AG09319 (cell line): ENCODE measurements around the gene FAM171A2.

ENCODE experiments used
- DNase-seq: peaks from one replicate; pipeline ENCODE4 v3.0.0-alpha.2; 2010; ENCODE audit warnings: low read depth; ENCODE audit errors: extremely low read depth
- TF ChIP-seq, protein P1 (sequence below): IDR thresholded peaks from 2 replicates; pipeline ENCODE4 v1.5.1; 2011; ENCODE audit warnings: low read depth, mild to moderate bottlenecking, inconsistent platforms, low read length, moderate library complexity

FAM171A2 gene

DNA sequence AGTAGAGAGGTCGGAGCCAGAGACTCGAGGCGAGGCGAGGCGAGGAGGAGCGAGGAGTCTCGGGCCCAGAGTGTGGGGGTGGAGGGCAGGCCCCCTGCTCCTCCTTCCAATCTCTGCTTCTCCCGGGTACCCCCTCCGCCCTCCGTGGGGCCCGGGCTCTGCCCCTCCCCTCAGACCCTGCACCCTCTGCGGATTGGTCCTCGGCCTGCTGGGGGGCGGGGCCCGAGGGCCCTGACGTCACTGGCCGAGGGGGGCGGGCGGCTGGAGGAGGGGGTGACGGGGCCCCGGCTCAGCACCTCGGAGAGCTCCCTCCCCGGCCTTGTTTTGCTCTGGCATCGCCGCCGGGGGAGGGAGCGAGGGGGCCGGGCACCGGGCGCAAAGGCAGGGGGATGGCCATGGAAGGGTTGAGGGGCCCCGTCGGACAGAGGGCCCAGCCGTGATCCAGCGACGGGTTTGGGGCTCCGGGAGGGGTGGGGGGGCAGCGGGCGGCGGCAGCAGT, 55.3 kb downstream of the FAM171A2 start, which contains the start of gene RUNDC3A:
RUNDC3A (plus strand) TSS at position 282 of the 499 bp plus-strand sequence. CDS start 232 bp downstream, outside the sequence.
- DNase-seq: peak; percentile 45
- TF ChIP-seq, protein P1, sequence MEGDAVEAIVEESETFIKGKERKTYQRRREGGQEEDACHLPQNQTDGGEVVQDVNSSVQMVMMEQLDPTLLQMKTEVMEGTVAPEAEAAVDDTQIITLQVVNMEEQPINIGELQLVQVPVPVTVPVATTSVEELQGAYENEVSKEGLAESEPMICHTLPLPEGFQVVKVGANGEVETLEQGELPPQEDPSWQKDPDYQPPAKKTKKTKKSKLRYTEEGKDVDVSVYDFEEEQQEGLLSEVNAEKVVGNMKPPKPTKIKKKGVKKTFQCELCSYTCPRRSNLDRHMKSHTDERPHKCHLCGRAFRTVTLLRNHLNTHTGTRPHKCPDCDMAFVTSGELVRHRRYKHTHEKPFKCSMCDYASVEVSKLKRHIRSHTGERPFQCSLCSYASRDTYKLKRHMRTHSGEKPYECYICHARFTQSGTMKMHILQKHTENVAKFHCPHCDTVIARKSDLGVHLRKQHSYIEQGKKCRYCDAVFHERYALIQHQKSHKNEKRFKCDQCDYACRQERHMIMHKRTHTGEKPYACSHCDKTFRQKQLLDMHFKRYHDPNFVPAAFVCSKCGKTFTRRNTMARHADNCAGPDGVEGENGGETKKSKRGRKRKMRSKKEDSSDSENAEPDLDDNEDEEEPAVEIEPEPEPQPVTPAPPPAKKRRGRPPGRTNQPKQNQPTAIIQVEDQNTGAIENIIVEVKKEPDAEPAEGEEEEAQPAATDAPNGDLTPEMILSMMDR: no peak

DNA sequence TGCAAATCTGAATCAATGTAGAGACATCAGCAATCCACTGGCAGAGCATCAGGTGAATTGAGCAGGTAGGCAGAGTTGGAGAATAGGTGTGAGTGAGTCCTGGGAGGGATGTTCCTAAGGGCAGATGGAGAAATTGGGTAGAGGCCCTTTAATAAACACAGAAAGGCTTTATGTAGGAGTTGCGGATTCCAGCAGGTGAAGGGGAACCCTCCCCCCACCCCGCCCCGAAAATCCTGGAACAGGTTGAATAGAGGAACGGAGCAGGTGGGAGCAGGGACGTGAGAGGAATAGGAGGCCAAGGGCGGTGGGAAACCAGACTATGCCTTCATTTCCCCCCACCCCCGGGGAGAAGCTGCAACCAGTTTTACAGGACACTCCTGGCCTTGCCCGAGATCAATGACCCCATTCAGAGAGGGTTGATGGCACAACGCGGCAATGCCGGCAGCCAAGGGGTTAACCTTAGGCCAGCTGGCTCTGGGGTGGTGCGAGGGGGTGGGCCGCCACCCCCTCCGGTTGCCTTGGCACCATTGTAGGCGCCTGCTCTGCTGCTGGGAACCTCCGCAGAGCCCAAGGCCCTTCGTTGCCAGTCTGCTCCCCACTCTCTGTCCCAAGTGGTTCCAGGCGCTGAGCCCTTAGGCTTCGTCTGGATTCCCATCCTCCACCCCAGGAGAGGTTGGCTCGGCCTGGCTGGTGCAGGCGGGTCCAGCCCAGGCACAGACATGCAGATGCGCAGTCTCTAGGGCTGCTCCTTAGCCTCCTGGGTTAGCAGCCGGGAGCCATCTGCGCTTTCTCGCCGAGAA, 56.1 kb downstream of the FAM171A2 start:
- DNase-seq: no peak

DNA sequence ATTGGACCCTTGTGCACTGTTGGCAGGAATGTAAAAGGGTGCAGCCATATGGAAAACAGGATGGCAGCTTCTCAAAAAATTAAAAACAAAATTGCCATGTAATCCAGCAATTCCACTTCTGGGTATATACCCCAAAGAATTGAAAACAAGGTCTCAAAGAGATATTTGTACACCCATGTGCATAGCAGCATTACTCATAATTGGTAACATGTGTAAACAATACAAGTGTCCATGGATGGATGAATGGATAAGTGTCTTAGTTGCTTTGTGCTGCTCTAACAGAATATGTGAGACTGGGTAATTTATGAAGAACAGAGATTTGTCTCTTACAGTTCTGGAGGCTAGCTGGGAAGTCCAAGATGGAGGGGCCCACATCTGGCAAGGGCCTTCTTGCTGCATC, 59.0 kb downstream of the FAM171A2 start:
- no peak for DNase-seq
- TF ChIP-seq, protein P1: no peak

More for the DNA sequence above, 56.1 kb downstream of the FAM171A2 start:
- TF ChIP-seq, protein P1: no peak
